ENCODE data around the gene TMEM86B.
"Not testable (repeated sequence)": the region's sequence is repeated elsewhere in the genome, so short reads cannot be mapped to it uniquely, and the experiment has no call there.

TMEM86B gene

DNA sequence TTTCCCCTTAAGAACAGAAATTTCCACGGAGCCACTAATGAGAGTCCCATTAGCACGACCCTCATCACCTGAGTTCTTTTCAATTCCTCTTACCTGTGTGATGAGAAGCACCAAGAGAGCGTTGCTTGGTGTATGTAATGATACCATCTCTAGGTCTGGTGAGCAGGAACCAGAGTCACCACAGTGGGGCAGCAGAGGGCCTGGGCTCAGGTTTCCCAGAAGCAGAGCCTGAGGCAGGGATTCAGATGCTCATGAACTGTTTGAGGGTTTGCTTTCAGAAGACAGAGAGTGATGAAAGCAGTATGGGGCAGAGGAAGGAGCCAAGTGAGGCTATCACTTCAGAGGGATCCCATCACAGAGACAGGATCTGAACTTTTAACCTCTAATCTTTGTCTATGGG lies 16.1 kb downstream of the TMEM86B start:
- peak; percentile 62 to 68 for DNase-seq

- DNase-seq = no peak
Observed at GRCh38 chr19:55209693-55210472, 18.7 kb downstream of the TMEM86B start.

DNA sequence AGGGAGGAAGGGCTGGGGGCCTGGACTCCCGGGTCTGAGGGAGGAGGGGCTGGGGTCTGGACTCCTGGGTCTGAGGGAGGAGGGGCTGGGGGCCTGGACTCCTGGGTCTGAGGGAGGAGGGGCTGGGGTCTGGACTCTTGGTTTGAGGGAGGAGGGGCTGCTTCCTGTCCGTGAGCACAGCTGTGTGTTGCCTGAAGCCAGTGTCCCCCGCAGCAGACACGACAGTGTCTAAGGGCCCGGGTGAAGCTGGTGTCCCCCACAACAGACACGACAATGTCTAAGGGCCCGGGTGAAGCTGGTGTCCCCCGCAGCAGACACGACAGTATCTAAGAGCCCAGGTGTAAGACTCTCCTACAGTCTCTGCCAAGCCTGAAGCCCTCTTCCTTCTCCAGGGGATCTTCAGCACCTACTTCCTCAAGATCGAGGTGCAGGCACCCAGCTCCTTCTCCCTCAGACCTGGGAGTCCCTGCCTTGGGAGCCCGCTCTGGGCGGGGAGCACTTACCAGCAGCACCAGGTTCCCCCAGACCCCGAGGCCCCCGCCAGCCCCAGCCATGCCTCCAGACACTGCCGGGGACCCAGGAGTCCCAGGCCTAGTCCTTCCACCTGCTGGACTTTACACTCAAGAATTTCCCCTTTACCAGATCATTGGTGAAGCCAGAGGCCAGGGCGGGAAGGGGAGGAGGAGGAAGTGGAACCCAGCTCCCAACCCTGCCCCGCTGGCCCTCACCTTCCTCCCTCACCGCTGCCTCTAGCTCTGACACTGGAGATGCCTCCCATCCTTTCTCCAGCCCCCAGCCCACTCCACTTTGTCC lies 19.5 kb downstream of the TMEM86B start, which contains the start of gene PTPRH:
PTPRH (minus strand) TSS at position 622 of the 813 bp plus-strand sequence; CDS start at position 554, 68 bp downstream.
- DNase-seq = no peak

GRCh38 chr19:55206664-55207500 lies 21.7 kb downstream of the TMEM86B start:
- DNase-seq = peak; percentile 56 to 65

DNA sequence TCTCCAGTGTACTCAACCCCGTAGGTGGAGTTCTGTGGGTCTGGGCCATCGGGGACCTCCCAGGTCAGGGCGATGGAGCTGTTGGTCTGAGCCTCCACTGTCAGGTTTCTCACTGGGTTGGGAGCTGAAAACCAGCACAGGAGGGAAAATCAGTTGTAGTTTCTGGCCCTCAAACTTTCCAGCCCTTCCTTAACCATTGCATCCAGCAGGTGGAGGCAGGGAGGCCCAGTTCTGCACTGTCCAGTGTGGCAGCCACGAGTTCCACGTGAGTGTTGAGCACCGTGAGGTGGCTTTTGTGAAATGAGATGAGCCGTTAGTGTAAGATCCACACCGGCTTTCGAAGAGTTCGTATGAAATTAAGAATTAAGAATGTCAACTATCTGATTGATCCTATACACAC lies 26.4 kb downstream of the TMEM86B start:
- not testable (repeated sequence) for DNase-seq

DNA sequence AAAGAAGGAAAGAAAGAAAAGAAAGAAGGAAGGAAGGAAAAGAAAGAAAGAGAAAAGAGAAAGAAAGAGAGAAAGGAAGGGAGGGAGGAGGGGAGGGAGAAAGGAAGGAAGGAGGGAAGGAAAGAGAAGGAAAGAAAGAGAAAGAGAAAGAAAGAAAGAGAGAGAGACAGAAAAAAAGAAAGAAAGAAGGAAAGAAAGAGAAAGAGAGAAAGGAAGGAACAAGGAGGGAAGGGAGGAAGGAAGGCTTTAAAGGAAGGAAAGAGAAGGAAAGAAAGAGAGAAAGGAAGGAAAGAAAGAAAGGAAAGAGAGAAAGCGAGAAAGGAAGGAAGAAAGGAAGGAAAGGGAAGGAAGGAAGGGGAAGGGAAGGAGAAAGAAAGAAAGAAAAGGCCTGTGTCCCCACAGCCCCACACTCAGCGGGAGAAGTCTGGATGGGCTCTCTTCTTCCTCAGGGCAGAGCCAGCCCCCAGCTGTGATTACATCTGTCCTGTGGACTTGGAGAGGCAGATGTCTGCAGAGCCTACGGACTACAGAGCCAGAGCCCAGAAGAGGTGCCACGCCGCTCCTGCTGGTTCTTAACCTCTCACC lies 28.9 kb downstream of the TMEM86B start:
- no peak for DNase-seq

GRCh38 chr19:55198651-55199050 lies 29.9 kb downstream of the TMEM86B start:
- DNase-seq = no peak

- DNase-seq = no peak
Observed at GRCh38 chr19:55197528-55197927, 31.0 kb downstream of the TMEM86B start.

DNA sequence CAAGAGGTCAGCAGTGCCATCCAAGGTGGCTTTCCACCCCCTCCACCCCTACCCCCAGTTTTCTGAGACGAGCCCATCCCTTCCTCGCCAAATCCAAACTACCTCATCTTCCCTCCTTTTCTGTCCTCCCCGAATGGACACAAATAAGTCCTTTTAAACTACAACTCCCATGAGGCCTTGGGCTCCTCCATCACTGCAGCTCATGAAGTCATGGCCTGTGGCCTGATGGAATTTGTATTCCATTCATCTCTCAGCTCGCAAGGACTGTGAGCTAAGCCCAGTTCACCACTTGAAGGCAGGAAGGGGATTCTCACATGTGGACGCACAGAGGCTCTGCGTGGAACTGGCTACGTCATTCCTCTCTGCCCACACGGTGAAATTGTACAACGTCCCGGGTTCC lies 31.8 kb downstream of the TMEM86B start:
- DNase-seq = no peak

GRCh38 chr19:55193481-55193880 lies 35.1 kb downstream of the TMEM86B start:
- no peak for DNase-seq

DNA sequence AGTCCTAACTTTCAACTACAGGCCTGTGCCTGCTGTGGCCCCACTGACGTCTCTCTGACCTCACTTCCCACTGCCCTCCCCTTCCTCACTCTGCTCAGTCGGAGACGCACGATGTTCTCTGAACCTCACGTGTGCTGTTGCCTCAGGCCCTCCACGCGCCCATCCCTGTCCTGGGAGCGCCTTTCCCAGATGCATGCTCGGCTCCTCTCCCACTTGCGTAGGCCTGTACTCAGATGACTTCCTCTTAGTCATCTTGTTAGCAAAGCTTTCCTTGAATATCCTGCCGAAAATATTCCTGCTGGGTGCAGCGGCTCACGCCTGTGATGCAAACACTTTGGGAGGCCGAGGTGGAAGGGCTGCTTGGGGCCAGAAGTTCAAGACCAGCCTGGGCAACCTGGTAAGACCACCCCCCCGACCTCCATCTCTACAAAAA lies 39.1 kb downstream of the TMEM86B start:
- no peak for DNase-seq

DNA sequence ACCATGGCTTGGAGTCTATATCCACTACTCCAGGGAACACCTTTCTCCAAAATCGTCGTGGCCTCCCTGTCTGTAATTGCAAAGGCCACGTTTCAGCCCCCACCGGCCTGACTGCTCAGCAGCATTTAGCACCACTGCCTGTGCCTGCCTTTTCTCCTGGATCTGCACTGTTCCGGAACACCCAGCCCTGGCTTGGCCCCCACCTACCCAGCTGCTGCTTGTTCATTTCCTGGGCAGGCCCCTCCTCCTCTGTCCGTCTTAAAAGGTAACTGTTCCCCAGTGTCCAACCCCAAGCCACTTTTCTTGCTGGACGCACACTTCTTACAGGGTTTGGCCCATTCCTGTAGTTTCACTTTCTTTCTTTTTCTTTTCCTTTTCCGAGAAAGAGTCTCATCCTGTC lies 39.9 kb downstream of the TMEM86B start:
- DNase-seq = no peak

- DNase-seq = no peak
Observed at GRCh38 chr19:55186080-55186479, 42.5 kb downstream of the TMEM86B start.

DNA sequence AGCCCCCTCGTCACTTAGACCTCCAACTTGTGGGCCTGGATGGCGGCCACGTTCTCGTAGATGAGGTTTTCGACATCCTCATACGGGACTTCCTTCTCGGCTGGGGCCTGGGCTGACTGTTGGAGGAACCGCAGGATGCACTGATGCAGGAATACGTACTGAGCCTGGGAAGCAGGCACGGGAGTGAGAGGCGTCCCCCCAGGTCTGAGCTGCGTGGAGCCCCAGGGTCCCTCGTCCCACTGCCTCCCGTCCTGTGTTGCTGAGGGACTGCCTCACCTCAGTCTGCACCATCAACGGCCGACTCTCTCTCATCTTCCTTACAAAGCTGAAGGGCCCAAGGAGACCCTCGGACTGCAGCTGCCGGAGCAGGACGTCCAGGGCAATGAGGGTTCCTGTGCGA lies 46.8 kb downstream of the TMEM86B start:
- no peak for DNase-seq

- peak; percentile 68 to 74 for DNase-seq
Observed at GRCh38 chr19:55179606-55180484, 48.7 kb downstream of the TMEM86B start, which contains the start of gene SYT5. Gene SYT5, minus strand, starts transcription at chr19:55180289. Its CDS starts 1,248 bp downstream, at chr19:55179041.

DNA sequence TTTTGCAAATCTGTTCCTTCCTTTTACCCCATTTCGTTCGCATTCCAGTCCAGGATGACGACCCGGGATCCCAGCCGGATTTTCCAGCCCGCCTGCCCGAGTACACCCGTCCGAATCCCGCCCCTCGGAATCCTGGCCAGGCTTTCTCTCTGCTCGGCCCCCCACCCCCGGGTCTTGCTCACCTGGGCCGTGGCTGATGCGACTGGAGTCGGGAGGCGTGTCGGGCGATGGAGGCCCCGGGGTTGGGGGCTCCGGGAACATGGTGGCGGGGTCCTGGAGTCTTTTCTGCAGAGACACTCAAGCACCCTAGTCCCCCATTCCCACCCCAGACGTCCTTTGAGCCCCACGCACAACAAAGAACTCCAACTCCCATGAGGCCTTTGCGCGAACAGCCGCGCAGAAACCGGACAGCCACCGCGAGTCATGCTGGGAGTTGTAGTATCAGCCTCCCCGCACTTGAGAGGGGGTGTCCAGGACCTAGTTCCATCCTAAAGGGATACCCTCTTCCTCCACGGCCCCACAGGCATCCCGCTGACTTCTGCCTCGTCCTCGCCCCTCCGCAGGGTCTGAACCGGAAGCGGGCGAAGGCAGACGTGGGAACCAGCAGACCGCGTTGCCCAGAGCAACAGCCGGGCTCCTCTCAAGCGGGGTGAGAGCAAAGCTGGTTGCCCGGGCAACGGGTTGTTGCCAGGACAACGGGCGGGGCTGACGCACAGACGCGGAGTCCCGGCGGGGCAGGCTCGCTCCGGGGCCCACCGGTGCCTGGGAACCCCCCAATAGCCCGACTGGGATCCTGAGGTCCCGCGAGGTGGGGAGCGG lies 49.6 kb downstream of the TMEM86B start:
- DNase-seq = peak; percentile 83 to 86
